Caco-2 (cell line): ENCODE data around the gene DLG2. TPM values are rescaled to one million over a fixed set of nuclear protein-coding genes. Genes with fewer than 3 reads are reported as not detected.
"Not testable (repeated sequence)": the region's sequence is repeated elsewhere in the genome, so short reads cannot be mapped to it uniquely, and the experiment has no call there.

Experiments
- BruUV-seq: library from RNA; stranded (reverse); fragments of 400-500 nt; replicated peaks from 2 replicates; lab custom pipeline; 2021; lab: Mats Ljungman, UMichigan
- CTCF ChIA-PET: fragments of 300-600 bp; sonication (Branson Sonifier 250); formaldehyde crosslinking; loops from one replicate; lab custom pipeline; 2022; ENCODE audit warnings: antibody characterized with exemption; lab: Charles Lee
- POLR2A ChIA-PET: fragments of 300-600 bp; sonication (Branson Sonifier 250); formaldehyde crosslinking; loops from one replicate; lab custom pipeline; 2022; ENCODE audit warnings: antibody characterized with exemption; lab: Charles Lee
- DNase-seq, 2 experiments: peaks; one replicate each; pipeline versions ENCODE4 v3.0.0 to v3.0.0-alpha.2; 2020 to 2022
- H3K27me3 ChIP-seq: replicated peaks from 2 replicates; pipeline ENCODE4 v1.6.0; 2011; ENCODE audit warnings: low read length; ENCODE audit not compliant: control insufficient read depth, insufficient read depth
- H3K36me3 ChIP-seq: 2 replicates; pipeline ENCODE4 v1.5.1; 2011; ENCODE audit warnings: low read length; ENCODE audit not compliant: control insufficient read depth, insufficient read depth
- H3K4me1 ChIP-seq: fragments of 250-450 bp; sonication (Bioruptor Pico); 2 replicates; pipeline ENCODE4 v1.5.1; 2020; ENCODE audit warnings: mild to moderate bottlenecking
- H3K4me3 ChIP-seq: 2 replicates; pipeline ENCODE4 v1.5.1; 2011; ENCODE audit warnings: low read depth, mild to moderate bottlenecking, control low read depth, low read length
- H3K9me3 ChIP-seq: fragments of 250-450 bp; sonication (Bioruptor Pico); 2 replicates; pipeline ENCODE4 v1.5.1; 2020; ENCODE audit warnings: mild to moderate bottlenecking, moderate library complexity
- H3K27ac Mint-ChIP-seq: one replicate; pipeline ENCODE4 v1.8.0; 2022; ENCODE audit warnings: mixed read lengths; ENCODE audit not compliant: unreplicated experiment
- H3K27me3 Mint-ChIP-seq: one replicate; pipeline ENCODE4 v1.8.0; 2022; ENCODE audit warnings: mixed read lengths; ENCODE audit not compliant: insufficient read depth, unreplicated experiment
- H3K36me3 Mint-ChIP-seq: one replicate; pipeline ENCODE4 v1.8.0; 2022; ENCODE audit warnings: mild to moderate bottlenecking, mixed read lengths; ENCODE audit not compliant: insufficient read depth, unreplicated experiment
- H3K4me1 Mint-ChIP-seq: one replicate; pipeline ENCODE4 v1.8.0; 2022; ENCODE audit warnings: low read depth, mixed read lengths; ENCODE audit not compliant: unreplicated experiment
- H3K4me3 Mint-ChIP-seq: one replicate; pipeline ENCODE4 v1.8.0; 2022; ENCODE audit warnings: mild to moderate bottlenecking, moderate library complexity, mixed read lengths; ENCODE audit not compliant: unreplicated experiment
- H3K9me3 Mint-ChIP-seq: one replicate; pipeline ENCODE4 v1.8.0; 2022; ENCODE audit warnings: mixed read lengths; ENCODE audit not compliant: unreplicated experiment
- CTCF ChIP-seq, 2 experiments: fragments of 200-600 bp in 1 of 2; IDR thresholded peaks; 1 replicate in 1 of 2; 2 replicates in 1 of 2; pipeline versions ENCODE4 v1.5.1 to v1.8.0; 2011 to 2022; ENCODE audit warnings: antibody characterized with exemption in 1 of 2, control low read depth in 1 of 2, inconsistent platforms in 1 of 2, low read depth in 1 of 2, low read length in 1 of 2, mild to moderate bottlenecking in 1 of 2, moderate library complexity in 1 of 2; ENCODE audit not compliant: insufficient read depth in 1 of 2, severe bottlenecking in 1 of 2, unreplicated experiment in 1 of 2
- intact Hi-C: fragments of 100-400 bp; cut with micrococcal nuclease; formaldehyde crosslinking; loops from one replicate; pipeline ENCODE4 v1.10.0; 2022; ENCODE audit not compliant: unreplicated experiment
- total RNA-seq: library from RNA; stranded (reverse); gene quantifications from 2 replicates; pipeline ENCODE4 v1.2.3, GENCODE V29; 2022

DLG2 gene
- total RNA-seq, 1 experiment from 2014 or later: 21.6 TPM

GRCh38 chr11:85115798-85116197 is 511.3 kb downstream of the DLG2 start:
- no peak for TF ChIP-seq CTCF (IDR thresholded peaks at IDR 0.05; ENCODE audit: insufficient read depth in 1 of 2, low read depth in 1 of 2, low read length in 1 of 2, severe bottlenecking in 1 of 2, unreplicated experiment in 1 of 2)
- Mint-ChIP-seq H3K9me3 (peaks cover 9% of the 10 kb centered on the region), H3K27ac (peak overlapping the region; percentile 11), H3K27me3 (no peaks in the 10 kb centered on the region), H3K4me1 (peaks cover 13% of the 10 kb centered on the region), H3K4me3 (no peak overlapping the region), H3K36me3 (no peaks in the 10 kb centered on the region)
- Histone ChIP-seq H3K4me1 (peaks cover 19% of the 10 kb centered on the region), H3K4me3 (no peak overlapping the region), H3K36me3 (no peaks in the 10 kb centered on the region), H3K9me3 (no peaks in the 10 kb centered on the region), H3K27me3 (no peaks in the 10 kb centered on the region)
- ChIA-PET POLR2A (no interaction called here), CTCF (no interaction called here)
- peak; percentile 50 to 55 for DNase-seq
- no TSS peak for BruUV-seq
- intact Hi-C loops: no loop called here

- no peaks in the 10 kb centered on the region for H3K27me3 Mint-ChIP-seq
- Histone ChIP-seq H3K27me3 (no peaks in the 10 kb centered on the region), H3K4me1 (peaks cover 19% of the 10 kb centered on the region), H3K4me3 (no peak overlapping the region), H3K9me3 (no peaks in the 10 kb centered on the region), H3K36me3 (no peaks in the 10 kb centered on the region)
- peaks cover 9% of the 10 kb centered on the region for H3K9me3 Mint-ChIP-seq
- H3K36me3 Mint-ChIP-seq: no peaks in the 10 kb centered on the region
- peaks cover 13% of the 10 kb centered on the region for H3K4me1 Mint-ChIP-seq
- ChIA-PET POLR2A (no interaction called here), CTCF (no interaction called here)
- intact Hi-C loops: no loop called here
- no peak for TF ChIP-seq CTCF (IDR thresholded peaks at IDR 0.05; ENCODE audit: insufficient read depth in 1 of 2, low read depth in 1 of 2, low read length in 1 of 2, severe bottlenecking in 1 of 2, unreplicated experiment in 1 of 2)
- H3K27ac Mint-ChIP-seq: no peak overlapping the region
- BruUV-seq: no TSS peak
- H3K4me3 Mint-ChIP-seq: no peak overlapping the region
- no peak for DNase-seq
These were observed 512.4 kb downstream of the DLG2 start for GRCh38 chr11:85114786-85115185.

GRCh38 chr11:85110246-85110645 is 516.9 kb downstream of the DLG2 start:
- H3K27ac Mint-ChIP-seq, H3K4me1 Mint-ChIP-seq, H3K9me3 Mint-ChIP-seq, H3K27me3 ChIP-seq, CTCF ChIA-PET, H3K4me3 Mint-ChIP-seq, H3K4me3 ChIP-seq, BruUV-seq, H3K36me3 ChIP-seq, H3K27me3 Mint-ChIP-seq, DNase-seq, H3K4me1 ChIP-seq, H3K9me3 ChIP-seq, POLR2A ChIA-PET, intact Hi-C loops, H3K36me3 Mint-ChIP-seq: not testable (repeated sequence)

GRCh38 chr11:85109141-85109540 is 518.0 kb downstream of the DLG2 start:
- Mint-ChIP-seq H3K27me3 (no peaks in the 10 kb centered on the region), H3K27ac (no peak overlapping the region), H3K9me3 (peaks cover 18% of the 10 kb centered on the region), H3K4me1 (no peaks in the 10 kb centered on the region), H3K36me3 (no peaks in the 10 kb centered on the region), H3K4me3 (no peak overlapping the region)
- no peak overlapping the region for H3K4me3 ChIP-seq
- H3K36me3 ChIP-seq: no peaks in the 10 kb centered on the region
- DNase-seq: no peak
- no peaks in the 10 kb centered on the region for H3K27me3 ChIP-seq
- TF ChIP-seq CTCF (IDR thresholded peaks at IDR 0.05; ENCODE audit: insufficient read depth in 1 of 2, low read depth in 1 of 2, low read length in 1 of 2, severe bottlenecking in 1 of 2, unreplicated experiment in 1 of 2): no peak
- no peaks in the 10 kb centered on the region for H3K9me3 ChIP-seq
- H3K4me1 ChIP-seq: no peaks in the 10 kb centered on the region
- intact Hi-C loops: no loop called here
- BruUV-seq: no TSS peak
- CTCF ChIA-PET: no interaction called here
- POLR2A ChIA-PET: no interaction called here
